HEK293 (cell line): ENCODE data around the gene ZDHHC6.

Experiments used
- CTCF ChIA-PET: fragments of 350-600 bp; formaldehyde crosslinking; extraction: SDS; loops from one replicate; lab custom pipeline; 2021; ENCODE audit warnings: antibody characterized with exemption; lab: Yijun Ruan, JAX
- POLR2A ChIA-PET: fragments of 300-600 bp; formaldehyde crosslinking; extraction: SDS; loops from one replicate; lab custom pipeline; 2020; ENCODE audit warnings: antibody characterized with exemption, inconsistent platforms; lab: Yijun Ruan, JAX
- H3K27ac ChIP-seq: fragments of 200-500 bp; sonication (Bioruptor generic); 2 replicates; pipeline ENCODE4 v1.5.1; 2014; ENCODE audit warnings: low read depth, low read length, control low read depth, inconsistent platforms; ENCODE audit errors: extremely low read depth
- H3K36me3 ChIP-seq, 2 experiments: fragments of 200-500 bp in 1 of 2; sonication (Bioruptor generic) in 1 of 2; 1 replicate in 1 of 2; 2 replicates in 1 of 2; pipeline ENCODE4 v1.5.1; 2014 to 2017; ENCODE audit warnings: inconsistent platforms in 2 of 2, low read length in 2 of 2; ENCODE audit not compliant: control insufficient read depth in 2 of 2, insufficient read depth in 1 of 2
- H3K4me1 ChIP-seq: fragments of 200-500 bp; sonication (Bioruptor generic); 2 replicates; pipeline ENCODE4 v1.5.1; 2014; ENCODE audit warnings: mild to moderate bottlenecking, low read length, inconsistent platforms; ENCODE audit not compliant: control insufficient read depth, insufficient read depth
- H3K4me3 ChIP-seq: 2 replicates; pipeline ENCODE4 v1.5.1; 2011; ENCODE audit warnings: low read depth, mild to moderate bottlenecking, control low read depth, low read length, moderate library complexity
- H3K9me3 ChIP-seq: fragments of 200-500 bp; sonication (Bioruptor generic); 2 replicates; pipeline ENCODE4 v1.5.1; 2014; ENCODE audit warnings: low read depth, low read length, inconsistent platforms; ENCODE audit not compliant: control insufficient read depth, insufficient read depth
- HOXC10 ChIP-seq: sonication (generic); formaldehyde crosslinking; IDR thresholded peaks from 2 replicates; pipeline ENCODE4 v1.8.1; 2023; ENCODE audit warnings: mild to moderate bottlenecking, missing genetic modification reagents
- OSR2 ChIP-seq: fragments of 450-650 bp; formaldehyde crosslinking; IDR thresholded peaks from 2 replicates; pipeline ENCODE4 v1.5.1; 2016; ENCODE audit warnings: missing biosample characterization, missing genetic modification characterization
- PRDM6 ChIP-seq: fragments of 450-650 bp; formaldehyde crosslinking; IDR thresholded peaks from 2 replicates; pipeline ENCODE4 v1.5.1; 2017; ENCODE audit warnings: missing biosample characterization, missing genetic modification characterization
- SP3 ChIP-seq: fragments of 450-650 bp; formaldehyde crosslinking; IDR thresholded peaks from 2 replicates; pipeline ENCODE4 v1.5.1; 2016; ENCODE audit warnings: missing biosample characterization, missing genetic modification characterization
- SP7 ChIP-seq: fragments of 450-650 bp; formaldehyde crosslinking; IDR thresholded peaks from 2 replicates; pipeline ENCODE4 v1.5.1; 2016; ENCODE audit warnings: missing biosample characterization, missing genetic modification characterization
- ZBTB20 ChIP-seq: fragments of 450-650 bp; formaldehyde crosslinking; IDR thresholded peaks from 2 replicates; pipeline ENCODE4 v1.5.1; 2016; ENCODE audit warnings: missing biosample characterization, missing genetic modification characterization
- ZBTB21 ChIP-seq: fragments of 450-650 bp; formaldehyde crosslinking; IDR thresholded peaks from 2 replicates; pipeline ENCODE4 v1.5.1; 2017; ENCODE audit warnings: missing biosample characterization, missing genetic modification characterization
- ZEB2 ChIP-seq: fragments of 450-650 bp; formaldehyde crosslinking; IDR thresholded peaks from 2 replicates; pipeline ENCODE4 v1.5.1; 2016; ENCODE audit warnings: missing biosample characterization, missing genetic modification characterization
- ZFP41 ChIP-seq: fragments of 450-650 bp; formaldehyde crosslinking; IDR thresholded peaks from 2 replicates; pipeline ENCODE4 v1.5.1; 2016; ENCODE audit warnings: missing biosample characterization, missing genetic modification characterization, borderline replicate concordance
- ZNF10 ChIP-seq: fragments of 450-650 bp; formaldehyde crosslinking; IDR thresholded peaks from 2 replicates; pipeline ENCODE4 v1.5.1; 2017; ENCODE audit warnings: missing biosample characterization, missing genetic modification characterization
- ZNF112 ChIP-seq: fragments of 450-650 bp; formaldehyde crosslinking; IDR thresholded peaks from 2 replicates; pipeline ENCODE4 v1.5.0; 2017; ENCODE audit warnings: missing biosample characterization, missing genetic modification characterization
- ZNF138 ChIP-seq: fragments of 450-650 bp; formaldehyde crosslinking; IDR thresholded peaks from 2 replicates; pipeline ENCODE4 v1.5.1; 2016; ENCODE audit warnings: missing biosample characterization, missing genetic modification characterization, borderline replicate concordance
- ZNF140 ChIP-seq: fragments of 450-650 bp; formaldehyde crosslinking; IDR thresholded peaks from 2 replicates; pipeline ENCODE4 v1.5.1; 2016; ENCODE audit warnings: missing biosample characterization, missing genetic modification characterization
- ZNF157 ChIP-seq: fragments of 450-650 bp; formaldehyde crosslinking; IDR thresholded peaks from 2 replicates; pipeline ENCODE4 v1.5.1; 2016; ENCODE audit warnings: missing biosample characterization, missing genetic modification characterization
- ZNF2 ChIP-seq: fragments of 450-650 bp; formaldehyde crosslinking; IDR thresholded peaks from 2 replicates; pipeline ENCODE4 v1.5.1; 2016; ENCODE audit warnings: missing biosample characterization, missing genetic modification characterization
- ZNF274 ChIP-seq, 2 experiments: fragments of 200-500 bp in 1 of 2; fragments of 450-650 bp in 1 of 2; sonication (Bioruptor generic) in 1 of 2; formaldehyde crosslinking in 1 of 2; IDR thresholded peaks; 2 replicates each; pipeline versions ENCODE4 v1.5.1 to v1.6.1; 2014 to 2016; ENCODE audit warnings: borderline replicate concordance in 1 of 2, inconsistent platforms in 1 of 2, low read length in 1 of 2, missing biosample characterization in 1 of 2, missing genetic modification characterization in 1 of 2
- ZNF350 ChIP-seq: fragments of 450-650 bp; formaldehyde crosslinking; IDR thresholded peaks from 2 replicates; pipeline ENCODE4 v1.5.0; 2017; ENCODE audit warnings: missing biosample characterization, mild to moderate bottlenecking, missing genetic modification characterization
- ZNF354C ChIP-seq: fragments of 450-650 bp; formaldehyde crosslinking; IDR thresholded peaks from 2 replicates; pipeline ENCODE4 v1.5.1; 2016; ENCODE audit warnings: missing biosample characterization, missing genetic modification characterization, low read depth, borderline replicate concordance
- ZNF510 ChIP-seq: fragments of 450-650 bp; formaldehyde crosslinking; IDR thresholded peaks from 2 replicates; pipeline ENCODE4 v1.5.1; 2018; ENCODE audit warnings: mild to moderate bottlenecking, missing genetic modification characterization, missing biosample characterization; ENCODE audit not compliant: insufficient replicate concordance
- ZNF514 ChIP-seq: fragments of 450-650 bp; formaldehyde crosslinking; IDR thresholded peaks from 2 replicates; pipeline ENCODE4 v1.5.1; 2016; ENCODE audit warnings: missing biosample characterization, missing genetic modification characterization
- ZNF530 ChIP-seq: fragments of 450-650 bp; formaldehyde crosslinking; IDR thresholded peaks from 2 replicates; pipeline ENCODE4 v1.5.1; 2016; ENCODE audit warnings: low read depth, missing biosample characterization, missing genetic modification characterization
- ZNF549 ChIP-seq: fragments of 450-650 bp; IDR thresholded peaks from 2 replicates; pipeline ENCODE4 v1.5.1; 2018; ENCODE audit warnings: missing biosample characterization, missing genetic modification characterization, mild to moderate bottlenecking, inconsistent platforms, moderate library complexity
- ZNF555 ChIP-seq: fragments of 450-650 bp; formaldehyde crosslinking; conservative IDR thresholded peaks from 2 replicates; pipeline ENCODE4 v1.5.1; 2017; ENCODE audit warnings: missing biosample characterization, mild to moderate bottlenecking, missing genetic modification characterization, inconsistent platforms
- ZNF558 ChIP-seq: fragments of 450-650 bp; formaldehyde crosslinking; IDR thresholded peaks from 2 replicates; pipeline ENCODE4 v1.5.1; 2016; ENCODE audit warnings: missing biosample characterization, missing genetic modification characterization
- ZNF571 ChIP-seq: fragments of 450-650 bp; formaldehyde crosslinking; IDR thresholded peaks from 2 replicates; pipeline ENCODE4 v1.5.0; 2017; ENCODE audit warnings: missing biosample characterization, missing genetic modification characterization
- ZNF624 ChIP-seq: fragments of 450-650 bp; formaldehyde crosslinking; IDR thresholded peaks from 2 replicates; pipeline ENCODE4 v1.5.1; 2017; ENCODE audit warnings: missing biosample characterization, missing genetic modification characterization
- ZNF626 ChIP-seq: fragments of 450-650 bp; sonication (Bioruptor Pico); formaldehyde crosslinking; IDR thresholded peaks from 2 replicates; pipeline ENCODE4 v1.5.1; 2018; ENCODE audit warnings: missing biosample characterization, missing genetic modification characterization, inconsistent platforms
- ZNF658 ChIP-seq: fragments of 450-650 bp; formaldehyde crosslinking; IDR thresholded peaks from 2 replicates; pipeline ENCODE4; 2016; ENCODE audit warnings: missing biosample characterization, missing genetic modification characterization
- ZSCAN23 ChIP-seq: fragments of 450-650 bp; formaldehyde crosslinking; IDR thresholded peaks from 2 replicates; pipeline ENCODE4 v1.5.1; 2016; ENCODE audit warnings: missing biosample characterization, missing genetic modification characterization
- ZSCAN30 ChIP-seq: fragments of 450-650 bp; IDR thresholded peaks from 2 replicates; pipeline ENCODE4 v1.5.1; 2018; ENCODE audit warnings: missing biosample characterization, mild to moderate bottlenecking, missing genetic modification characterization, moderate library complexity
- TF ChIP-seq, protein P1 (sequence below): IDR thresholded peaks from 2 replicates; pipeline ENCODE4 v1.6.1; 2011; ENCODE audit warnings: mild to moderate bottlenecking, low read depth, low read length, borderline replicate concordance

ZDHHC6 gene

GRCh38 chr10:112490545-112490944, 43.8 kb upstream of the ZDHHC6 start (continued):
- TF ChIP-seq, protein P1, sequence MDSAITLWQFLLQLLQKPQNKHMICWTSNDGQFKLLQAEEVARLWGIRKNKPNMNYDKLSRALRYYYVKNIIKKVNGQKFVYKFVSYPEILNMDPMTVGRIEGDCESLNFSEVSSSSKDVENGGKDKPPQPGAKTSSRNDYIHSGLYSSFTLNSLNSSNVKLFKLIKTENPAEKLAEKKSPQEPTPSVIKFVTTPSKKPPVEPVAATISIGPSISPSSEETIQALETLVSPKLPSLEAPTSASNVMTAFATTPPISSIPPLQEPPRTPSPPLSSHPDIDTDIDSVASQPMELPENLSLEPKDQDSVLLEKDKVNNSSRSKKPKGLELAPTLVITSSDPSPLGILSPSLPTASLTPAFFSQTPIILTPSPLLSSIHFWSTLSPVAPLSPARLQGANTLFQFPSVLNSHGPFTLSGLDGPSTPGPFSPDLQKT: no peak
- TF ChIP-seq OSR2 (tag by site-specific recombination) (peak; percentile 92), ZNF140 (tag by site-specific recombination) (no peak), ZNF624 (no peak), ZBTB20 (tag by site-specific recombination) (no peak)

DNA sequence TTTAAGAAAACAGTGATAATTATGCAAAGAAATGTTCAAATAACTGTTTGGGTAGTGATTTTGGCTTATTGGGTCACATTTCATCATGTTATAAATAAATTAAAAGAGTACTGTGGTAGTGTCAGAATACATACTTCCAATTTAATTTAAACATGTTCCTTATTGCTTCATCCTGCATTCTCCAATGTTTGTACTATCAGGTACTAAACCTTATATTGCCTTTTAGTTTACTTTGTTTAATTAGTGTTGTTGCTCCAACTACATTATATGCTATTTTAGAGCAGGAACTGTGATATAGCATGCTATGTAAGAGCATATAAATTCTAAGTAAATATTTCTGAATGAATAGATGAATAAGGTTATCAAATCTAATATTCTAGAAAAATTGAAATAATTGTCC, 41.2 kb upstream of the ZDHHC6 start:
- Histone ChIP-seq H3K4me3 (no peak overlapping the region), H3K9me3 (no peaks in the 10 kb centered on the region), H3K4me1 (peaks cover 11% of the 10 kb centered on the region), H3K36me3 (no peaks in the 10 kb centered on the region), H3K27ac (no peak overlapping the region)
- no peak for TF ChIP-seq ZNF2 (tag by site-specific recombination)
- no peak for TF ChIP-seq ZNF354C (tag by site-specific recombination)
- no peak for TF ChIP-seq SP7 (tag by site-specific recombination)
- no peak for TF ChIP-seq SP3 (tag by site-specific recombination)
- no peak for TF ChIP-seq ZSCAN23 (tag by site-specific recombination)
- TF ChIP-seq ZNF112 (tag by site-specific recombination): no peak
- TF ChIP-seq ZNF350: no peak
- ChIA-PET POLR2A (no interaction called here), CTCF (interaction anchor here (0.6 kb wide), 1 partner anchor 77 kb away, joined by 5 read pairs; no protein-coding TSS in a partner anchor)

DNA sequence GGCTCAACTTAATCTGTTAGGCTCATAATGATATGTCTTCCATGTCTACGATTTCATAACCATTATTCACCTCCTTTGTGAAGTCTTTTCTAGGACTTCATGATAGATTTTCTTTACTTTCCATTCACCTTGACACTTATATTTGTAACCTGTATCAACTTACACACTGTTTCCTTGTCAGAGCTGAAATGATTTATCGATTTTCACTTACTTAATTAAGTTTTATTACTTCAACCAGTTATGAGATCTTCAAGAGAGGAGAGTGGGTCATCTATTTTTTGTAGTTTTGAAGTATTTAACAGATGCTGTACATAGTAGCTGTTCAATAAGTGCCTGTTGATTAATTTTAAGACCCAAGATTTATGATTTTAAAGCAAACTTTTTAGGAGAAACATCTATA, 37.7 kb upstream of the ZDHHC6 start:
- CTCF ChIA-PET: interaction anchor here (1.0 to 2.0 kb wide), 2 partner anchors 12 to 14 kb away, joined by 3 to 15 read pairs; no protein-coding TSS in a partner anchor
- POLR2A ChIA-PET: no interaction called here
- TF ChIP-seq ZNF555 (tag by site-specific recombination): no peak
- TF ChIP-seq PRDM6 (tag by site-specific recombination): peak; percentile 52; the same call in 1 of the 2 replicates

GRCh38 chr10:112481602-112482001, 34.9 kb upstream of the ZDHHC6 start:
- POLR2A ChIA-PET: no interaction called here
- no peak for TF ChIP-seq ZNF571
- TF ChIP-seq ZNF10: no peak
- TF ChIP-seq ZNF549: no peak
- no peak for TF ChIP-seq ZNF157 (tag by site-specific recombination)
- TF ChIP-seq ZNF558: no peak
- no peak for TF ChIP-seq ZNF274 (IDR thresholded peaks at IDR 0.05; ENCODE audit: low read length)
- no peak for TF ChIP-seq ZNF274 (tag by site-specific recombination; IDR thresholded peaks at IDR 0.05; ENCODE audit: borderline replicate concordance)
- TF ChIP-seq ZBTB21 (tag by site-specific recombination): no peak
- no peak for TF ChIP-seq HOXC10
- TF ChIP-seq ZNF510 (tag by site-specific recombination): no peak
- no peak for TF ChIP-seq ZNF626
- TF ChIP-seq ZNF514 (tag by site-specific recombination): no peak
- no peak for TF ChIP-seq ZSCAN30 (tag by site-specific recombination)
- TF ChIP-seq ZNF658 (tag by site-specific recombination): no peak
- TF ChIP-seq ZNF138 (tag by site-specific recombination): no peak
- TF ChIP-seq ZNF530 (tag by site-specific recombination): no peak
- TF ChIP-seq ZFP41 (tag by site-specific recombination): no peak
- no peak for TF ChIP-seq ZEB2
- TF ChIP-seq, all 188 proteins: peak for 0
- Histone ChIP-seq H3K4me3 (no peak overlapping the region), H3K36me3 (no peaks in the 10 kb centered on the region), H3K27ac (no peak overlapping the region), H3K4me1 (no peaks in the 10 kb centered on the region), H3K9me3 (no peaks in the 10 kb centered on the region)
- CTCF ChIA-PET: interaction anchor here (0.6 kb wide), 1 partner anchor 940 kb away, joined by 3 read pairs; no protein-coding TSS in a partner anchor

More for the DNA sequence above, 37.7 kb upstream of the ZDHHC6 start:
- Histone ChIP-seq H3K4me3 (no peak overlapping the region), H3K9me3 (no peaks in the 10 kb centered on the region), H3K27ac (no peak overlapping the region), H3K36me3 (no peaks in the 10 kb centered on the region), H3K4me1 (no peaks in the 10 kb centered on the region)
